IPS-18c (cell line): Measurements from ENCODE around the gene SELL.

Experiments
- H3K4me3 ChIP-seq: 2 replicates; pipeline ENCODE4 v1.7.0; 2013; ENCODE audit warnings: low read depth, mild to moderate bottlenecking, low read length, moderate library complexity; ENCODE audit not compliant: insufficient read depth
- H3K9me3 ChIP-seq: one replicate; pipeline ENCODE4 v1.6.1; 2013; ENCODE audit warnings: mild to moderate bottlenecking, low read length, moderate library complexity; ENCODE audit not compliant: control insufficient read depth, insufficient read depth

Gene SELL

DNA sequence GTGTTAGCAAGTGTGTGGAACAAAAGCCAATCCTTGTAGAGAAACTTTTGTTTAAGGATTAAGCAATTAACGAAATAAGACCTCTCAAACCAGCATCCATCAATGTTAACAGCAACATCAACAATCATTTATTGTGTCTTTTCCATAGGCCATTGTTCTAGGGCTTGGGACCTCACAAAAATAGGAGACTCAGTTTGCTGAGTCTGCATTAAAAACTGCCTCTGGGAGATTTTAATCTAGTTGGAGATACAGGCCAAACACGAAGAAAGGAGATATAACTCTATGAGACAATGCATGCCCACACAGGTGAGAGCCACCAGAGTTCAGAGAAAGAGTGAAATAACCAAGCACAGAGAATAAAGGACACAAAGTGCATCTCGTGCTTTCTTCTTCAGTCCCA is 67.1 kb downstream of the SELL start:
- H3K9me3 ChIP-seq, result peaks cover 2% of the 10 kb centered on the region
- H3K4me3 ChIP-seq, result no peak overlapping the region
